SK-N-SH treated with all-trans-retinoic acid at 6 μM for 48 hours (cell line): Measurements from ENCODE around the gene ARHGDIB.

ENCODE experiments used
- ATAC-seq: fragments of 200-7000 bp; cut with Tn5 transposase; 3 replicates; pipeline ENCODE4 v1.9.1; 2020; ENCODE audit warnings: mild to moderate bottlenecking, moderate library complexity
- ARNTL ChIP-seq: fragments of 450-650 bp; formaldehyde crosslinking; IDR thresholded peaks from 2 replicates; pipeline ENCODE4 v1.5.0; 2020; ENCODE audit warnings: low read depth, mild to moderate bottlenecking, moderate library complexity, borderline replicate concordance
- CSDC2 ChIP-seq: fragments of 250-450 bp; sonication (Bioruptor Pico); IDR thresholded peaks from 2 replicates; pipeline ENCODE4 v1.5.0; 2020; ENCODE audit warnings: mild to moderate bottlenecking, moderate library complexity
- ESRRG ChIP-seq: fragments of 250-450 bp; sonication (Bioruptor Pico); IDR thresholded peaks from 2 replicates; pipeline ENCODE4 v1.6.1; 2021; ENCODE audit warnings: mild to moderate bottlenecking
- GLIS3 ChIP-seq: fragments of 250-450 bp; sonication (Bioruptor Pico); IDR thresholded peaks from 2 replicates; pipeline ENCODE4 v1.5.0; 2020; ENCODE audit warnings: mild to moderate bottlenecking, moderate library complexity
- ISL1 ChIP-seq: fragments of 250-450 bp; sonication (Bioruptor Pico); IDR thresholded peaks from 2 replicates; pipeline ENCODE4 v2.1.2; 2022; ENCODE audit warnings: mild to moderate bottlenecking, moderate library complexity
- OSR1 ChIP-seq: fragments of 250-450 bp; sonication (Bioruptor Pico); IDR thresholded peaks from 2 replicates; pipeline ENCODE4 v1.8.0; 2022; ENCODE audit warnings: moderate library complexity, mild to moderate bottlenecking, inconsistent platforms
- PATZ1 ChIP-seq: fragments of 250-450 bp; sonication (Bioruptor Pico); IDR thresholded peaks from 2 replicates; pipeline ENCODE4 v1.8.0; 2020; ENCODE audit warnings: mild to moderate bottlenecking, moderate library complexity, borderline replicate concordance
- POU6F1 ChIP-seq: fragments of 250-450 bp; sonication (Bioruptor Pico); IDR thresholded peaks from 2 replicates; pipeline ENCODE4 v1.8.0; 2021; ENCODE audit warnings: low read depth, mild to moderate bottlenecking, moderate library complexity, borderline replicate concordance
- PPARA ChIP-seq: fragments of 250-450 bp; sonication (Bioruptor Pico); IDR thresholded peaks from 2 replicates; pipeline ENCODE4 v1.5.0; 2020; ENCODE audit warnings: mild to moderate bottlenecking, borderline replicate concordance
- RARB ChIP-seq: fragments of 250-450 bp; sonication (Bioruptor Pico); IDR thresholded peaks from 2 replicates; pipeline ENCODE4 v1.8.0; 2021; ENCODE audit warnings: mild to moderate bottlenecking, moderate library complexity
- SNAI2 ChIP-seq: fragments of 250-450 bp; sonication (Bioruptor Pico); IDR thresholded peaks from 2 replicates; pipeline ENCODE4 v1.5.0; 2020; ENCODE audit warnings: mild to moderate bottlenecking, moderate library complexity
- TCF4 ChIP-seq: fragments of 250-450 bp; sonication (Bioruptor Pico); IDR thresholded peaks from 2 replicates; pipeline ENCODE4 v1.8.0; 2021; ENCODE audit warnings: mild to moderate bottlenecking, moderate library complexity, borderline replicate concordance
- TOX ChIP-seq: fragments of 250-450 bp; sonication (Bioruptor Pico); IDR thresholded peaks from 2 replicates; pipeline ENCODE4 v1.8.0; 2021; ENCODE audit warnings: mild to moderate bottlenecking, moderate library complexity, borderline replicate concordance
- ZFP3 ChIP-seq: fragments of 250-450 bp; sonication (Bioruptor Pico); IDR thresholded peaks from 2 replicates; pipeline ENCODE4 v1.5.0; 2020; ENCODE audit warnings: mild to moderate bottlenecking, moderate library complexity
- ZFP30 ChIP-seq: fragments of 450-650 bp; formaldehyde crosslinking; IDR thresholded peaks from 2 replicates; pipeline ENCODE4 v1.5.0; 2022; ENCODE audit warnings: mild to moderate bottlenecking, moderate library complexity
- ZNF565 ChIP-seq: fragments of 450-650 bp; formaldehyde crosslinking; conservative IDR thresholded peaks from 2 replicates; pipeline ENCODE4 v1.5.0; 2020; ENCODE audit warnings: low read depth, mild to moderate bottlenecking, moderate library complexity
- ZNF70 ChIP-seq: fragments of 450-650 bp; formaldehyde crosslinking; IDR thresholded peaks from 2 replicates; pipeline ENCODE4 v1.5.0; 2020; ENCODE audit warnings: mild to moderate bottlenecking, moderate library complexity
- ZNF8 ChIP-seq: fragments of 450-650 bp; formaldehyde crosslinking; IDR thresholded peaks from 2 replicates; pipeline ENCODE4 v1.5.0; 2020; ENCODE audit warnings: mild to moderate bottlenecking, moderate library complexity
- TF ChIP-seq, protein P1 (sequence below): fragments of 250-450 bp; sonication (Bioruptor Pico); IDR thresholded peaks from 2 replicates; pipeline ENCODE4 v1.5.1; 2020; ENCODE audit warnings: low read depth, mild to moderate bottlenecking, moderate library complexity
- TF ChIP-seq, protein P2 (sequence below): fragments of 250-450 bp; sonication (Bioruptor Pico); IDR thresholded peaks from 2 replicates; pipeline ENCODE4 v1.5.1; 2021; ENCODE audit warnings: mild to moderate bottlenecking, moderate library complexity
- TF ChIP-seq, protein P3 (sequence below): fragments of 250-450 bp; sonication (Bioruptor Pico); IDR thresholded peaks from 2 replicates; pipeline ENCODE4 v1.5.0; 2020; ENCODE audit warnings: mild to moderate bottlenecking, moderate library complexity

ARHGDIB gene

GRCh38 chr12:14974633-14975032 lies 13.2 kb upstream of the ARHGDIB start:
- TF ChIP-seq TOX (CRISPR knock-in tag) (no peak), PATZ1 (CRISPR knock-in tag) (no peak), ISL1 (CRISPR knock-in tag) (no peak), RARB (CRISPR knock-in tag) (no peak), ZNF8 (CRISPR knock-in tag) (no peak), ESRRG (CRISPR knock-in tag) (no peak), PPARA (CRISPR knock-in tag) (no peak), CSDC2 (no peak), ARNTL (CRISPR knock-in tag) (no peak), ZNF70 (no peak), ZNF565 (CRISPR knock-in tag) (no peak), SNAI2 (CRISPR knock-in tag) (no peak), GLIS3 (CRISPR knock-in tag) (no peak)
- TF ChIP-seq, protein P1, sequence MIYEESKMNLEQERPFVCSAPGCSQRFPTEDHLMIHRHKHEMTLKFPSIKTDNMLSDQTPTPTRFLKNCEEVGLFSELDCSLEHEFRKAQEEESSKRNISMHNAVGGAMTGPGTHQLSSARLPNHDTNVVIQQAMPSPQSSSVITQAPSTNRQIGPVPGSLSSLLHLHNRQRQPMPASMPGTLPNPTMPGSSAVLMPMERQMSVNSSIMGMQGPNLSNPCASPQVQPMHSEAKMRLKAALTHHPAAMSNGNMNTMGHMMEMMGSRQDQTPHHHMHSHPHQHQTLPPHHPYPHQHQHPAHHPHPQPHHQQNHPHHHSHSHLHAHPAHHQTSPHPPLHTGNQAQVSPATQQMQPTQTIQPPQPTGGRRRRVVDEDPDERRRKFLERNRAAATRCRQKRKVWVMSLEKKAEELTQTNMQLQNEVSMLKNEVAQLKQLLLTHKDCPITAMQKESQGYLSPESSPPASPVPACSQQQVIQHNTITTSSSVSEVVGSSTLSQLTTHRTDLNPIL (CRISPR knock-in tag) = no peak
- TF ChIP-seq, protein P2, sequence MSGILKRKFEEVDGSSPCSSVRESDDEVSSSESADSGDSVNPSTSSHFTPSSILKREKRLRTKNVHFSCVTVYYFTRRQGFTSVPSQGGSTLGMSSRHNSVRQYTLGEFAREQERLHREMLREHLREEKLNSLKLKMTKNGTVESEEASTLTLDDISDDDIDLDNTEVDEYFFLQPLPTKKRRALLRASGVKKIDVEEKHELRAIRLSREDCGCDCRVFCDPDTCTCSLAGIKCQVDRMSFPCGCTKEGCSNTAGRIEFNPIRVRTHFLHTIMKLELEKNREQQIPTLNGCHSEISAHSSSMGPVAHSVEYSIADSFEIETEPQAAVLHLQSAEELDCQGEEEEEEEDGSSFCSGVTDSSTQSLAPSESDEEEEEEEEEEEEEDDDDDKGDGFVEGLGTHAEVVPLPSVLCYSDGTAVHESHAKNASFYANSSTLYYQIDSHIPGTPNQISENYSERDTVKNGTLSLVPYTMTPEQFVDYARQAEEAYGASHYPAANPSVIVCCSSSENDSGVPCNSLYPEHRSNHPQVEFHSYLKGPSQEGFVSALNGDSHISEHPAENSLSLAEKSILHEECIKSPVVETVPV (CRISPR knock-in tag) = no peak

GRCh38 chr12:14972816-14973215 lies 11.4 kb upstream of the ARHGDIB start, which contains the start of gene PDE6H:
PDE6H (plus strand) TSS chr12:14973042; CDS start chr12:14978013, 4,971 bp downstream.
- no peak for ATAC-seq
- TF ChIP-seq ISL1 (CRISPR knock-in tag) = no peak
- TF ChIP-seq TCF4 (CRISPR knock-in tag) = no peak
- TF ChIP-seq TOX (CRISPR knock-in tag) = no peak
- no peak for TF ChIP-seq ZNF565 (CRISPR knock-in tag)
- no peak for TF ChIP-seq ESRRG (CRISPR knock-in tag)
- TF ChIP-seq POU6F1 (CRISPR knock-in tag) = no peak
- TF ChIP-seq, protein P1 (CRISPR knock-in tag) = no peak
- TF ChIP-seq, protein P3, sequence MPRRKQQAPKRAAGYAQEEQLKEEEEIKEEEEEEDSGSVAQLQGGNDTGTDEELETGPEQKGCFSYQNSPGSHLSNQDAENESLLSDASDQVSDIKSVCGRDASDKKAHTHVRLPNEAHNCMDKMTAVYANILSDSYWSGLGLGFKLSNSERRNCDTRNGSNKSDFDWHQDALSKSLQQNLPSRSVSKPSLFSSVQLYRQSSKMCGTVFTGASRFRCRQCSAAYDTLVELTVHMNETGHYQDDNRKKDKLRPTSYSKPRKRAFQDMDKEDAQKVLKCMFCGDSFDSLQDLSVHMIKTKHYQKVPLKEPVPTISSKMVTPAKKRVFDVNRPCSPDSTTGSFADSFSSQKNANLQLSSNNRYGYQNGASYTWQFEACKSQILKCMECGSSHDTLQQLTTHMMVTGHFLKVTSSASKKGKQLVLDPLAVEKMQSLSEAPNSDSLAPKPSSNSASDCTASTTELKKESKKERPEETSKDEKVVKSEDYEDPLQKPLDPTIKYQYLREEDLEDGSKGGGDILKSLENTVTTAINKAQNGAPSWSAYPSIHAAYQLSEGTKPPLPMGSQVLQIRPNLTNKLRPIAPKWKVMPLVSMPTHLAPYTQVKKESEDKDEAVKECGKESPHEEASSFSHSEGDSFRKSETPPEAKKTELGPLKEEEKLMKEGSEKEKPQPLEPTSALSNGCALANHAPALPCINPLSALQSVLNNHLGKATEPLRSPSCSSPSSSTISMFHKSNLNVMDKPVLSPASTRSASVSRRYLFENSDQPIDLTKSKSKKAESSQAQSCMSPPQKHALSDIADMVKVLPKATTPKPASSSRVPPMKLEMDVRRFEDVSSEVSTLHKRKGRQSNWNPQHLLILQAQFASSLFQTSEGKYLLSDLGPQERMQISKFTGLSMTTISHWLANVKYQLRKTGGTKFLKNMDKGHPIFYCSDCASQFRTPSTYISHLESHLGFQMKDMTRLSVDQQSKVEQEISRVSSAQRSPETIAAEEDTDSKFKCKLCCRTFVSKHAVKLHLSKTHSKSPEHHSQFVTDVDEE (CRISPR knock-in tag) = no peak
- TF ChIP-seq PPARA (CRISPR knock-in tag) = no peak
- TF ChIP-seq ZFP30 (CRISPR knock-in tag) = no peak
- TF ChIP-seq, protein P2 (CRISPR knock-in tag) = no peak
- TF ChIP-seq OSR1 (CRISPR knock-in tag) = no peak
- TF ChIP-seq ZNF70 = no peak
- TF ChIP-seq SNAI2 (CRISPR knock-in tag) = no peak
- no peak for TF ChIP-seq ZFP3
- no peak for TF ChIP-seq PATZ1 (CRISPR knock-in tag)
- TF ChIP-seq ZNF8 (CRISPR knock-in tag) = no peak
- TF ChIP-seq CSDC2 = no peak
- no peak for TF ChIP-seq ARNTL (CRISPR knock-in tag)

More at GRCh38 chr12:14974633-14975032, 13.2 kb upstream of the ARHGDIB start:
- no peak for ATAC-seq
